Large intestine (tissue), 3 donors: ENCODE data around the gene PNPLA7. TPM values are rescaled to one million over a fixed set of nuclear protein-coding genes. Genes with fewer than 3 reads are reported as not detected.
"Not testable (repeated sequence)": the region's sequence is repeated elsewhere in the genome, so short reads cannot be mapped to it uniquely, and the experiment has no call there.

Experiments used
- DNase-seq, 2 donors: peaks; one replicate each; pipeline versions ENCODE4 v3.0.0 to v3.0.0-alpha.2; 2013
- H3K27ac ChIP-seq: one replicate; pipeline ENCODE4 v1.5.1; 2013; ENCODE audit warnings: low read length
- H3K27me3 ChIP-seq: 2 replicates; pipeline ENCODE4 v1.6.1; 2013; ENCODE audit warnings: low read length; ENCODE audit not compliant: control insufficient read depth, insufficient read depth
- H3K36me3 ChIP-seq: 2 replicates; pipeline ENCODE4 v1.6.1; 2013; ENCODE audit warnings: low read length; ENCODE audit not compliant: control insufficient read depth, insufficient read depth
- H3K4me1 ChIP-seq: one replicate; pipeline ENCODE4 v1.6.1; 2013; ENCODE audit warnings: low read length; ENCODE audit not compliant: control insufficient read depth, insufficient read depth
- H3K4me3 ChIP-seq: one replicate; pipeline ENCODE4 v1.5.1; 2013; ENCODE audit warnings: low read length
- H3K9me3 ChIP-seq: one replicate; pipeline ENCODE4 v1.6.1; 2013; ENCODE audit warnings: mild to moderate bottlenecking, low read depth, low read length, moderate library complexity; ENCODE audit not compliant: control insufficient read depth
- WGBS: methylation state at CpG from one replicate; pipeline ENCODE4 v1.1.5; 2013; ENCODE audit warnings: low lambda C conversion rate; ENCODE audit not compliant: insufficient coverage; 5-methylcytosine and 5-hydroxymethylcytosine counted together
- polyA plus RNA-seq: library from polyadenylated mRNA; unstranded; fragments of 120-200 nt; gene quantifications from one replicate; pipeline ENCODE4 v1.2.1, GENCODE V29; 2013

Gene PNPLA7
- polyA plus RNA-seq, 1 donor: 7.2 TPM

GRCh38 chr9:137575716-137576411 lies 25.7 kb upstream of the PNPLA7 start:
- no peak overlapping the region for H3K27ac ChIP-seq
- DNase-seq: no peak
- no peak overlapping the region for H3K4me3 ChIP-seq
- WGBS: 100% methylated on average over 1 of the region's 12 CpGs
- H3K36me3 ChIP-seq: peaks cover 38% of the 10 kb centered on the region
- H3K4me1 ChIP-seq: peaks cover 16% of the 10 kb centered on the region
- no peaks in the 10 kb centered on the region for H3K9me3 ChIP-seq
- H3K27me3 ChIP-seq: no peaks in the 10 kb centered on the region

- no peak for DNase-seq
- Histone ChIP-seq H3K27me3 (no peaks in the 10 kb centered on the region), H3K4me3 (no peak overlapping the region), H3K4me1 (peaks cover 16% of the 10 kb centered on the region), H3K27ac (no peak overlapping the region), H3K9me3 (no peaks in the 10 kb centered on the region), H3K36me3 (peaks cover 42% of the 10 kb centered on the region)
- no CpG with 5 or more reads among the region's 9 CpGs for WGBS
These were observed 25.1 kb upstream of the PNPLA7 start for GRCh38 chr9:137575364-137575715.

- Histone ChIP-seq H3K4me3 (no peak overlapping the region), H3K27me3 (no peaks in the 10 kb centered on the region), H3K4me1 (peaks cover 13% of the 10 kb centered on the region), H3K36me3 (peaks cover 45% of the 10 kb centered on the region), H3K27ac (no peak overlapping the region), H3K9me3 (no peaks in the 10 kb centered on the region)
- no peak for DNase-seq
- no CpG with 5 or more reads among the region's 10 CpGs for WGBS
These were observed 24.0 kb upstream of the PNPLA7 start for GRCh38 chr9:137574192-137574591.

GRCh38 chr9:137570566-137570965 lies 20.4 kb upstream of the PNPLA7 start:
- no CpG with 5 or more reads among the region's 3 CpGs for WGBS
- DNase-seq: no peak
- no peaks in the 10 kb centered on the region for H3K27me3 ChIP-seq
- H3K4me3 ChIP-seq: no peak overlapping the region
- no peaks in the 10 kb centered on the region for H3K9me3 ChIP-seq
- no peaks in the 10 kb centered on the region for H3K4me1 ChIP-seq
- H3K36me3 ChIP-seq: peaks cover 35% of the 10 kb centered on the region
- no peak overlapping the region for H3K27ac ChIP-seq

GRCh38 chr9:137569609-137570203 lies 19.5 kb upstream of the PNPLA7 start:
- Histone ChIP-seq H3K36me3 (peaks cover 30% of the 10 kb centered on the region), H3K27me3 (no peaks in the 10 kb centered on the region), H3K27ac (no peak overlapping the region), H3K9me3 (no peaks in the 10 kb centered on the region), H3K4me1 (no peaks in the 10 kb centered on the region), H3K4me3 (no peak overlapping the region)
- 93% methylated on average over 3 of the region's 5 CpGs for WGBS
- DNase-seq: no peak

- H3K27me3 ChIP-seq, H3K4me1 ChIP-seq, H3K27ac ChIP-seq, H3K4me3 ChIP-seq, DNase-seq, H3K9me3 ChIP-seq: not testable (repeated sequence)
- WGBS: no CpG with 5 or more reads among the region's 5 CpGs
- peaks cover 34% of the 10 kb centered on the region for H3K36me3 ChIP-seq
These were observed 18.2 kb upstream of the PNPLA7 start for GRCh38 chr9:137568445-137568844.

GRCh38 chr9:137564817-137565411 lies 14.7 kb upstream of the PNPLA7 start:
- Histone ChIP-seq H3K27ac (no peak overlapping the region), H3K4me3 (no peak overlapping the region), H3K4me1 (no peaks in the 10 kb centered on the region), H3K36me3 (peaks cover 29% of the 10 kb centered on the region), H3K9me3 (no peaks in the 10 kb centered on the region), H3K27me3 (no peaks in the 10 kb centered on the region)
- DNase-seq: no peak
- no CpG with 5 or more reads among the region's 18 CpGs for WGBS

GRCh38 chr9:137564134-137564533 lies 13.9 kb upstream of the PNPLA7 start:
- no peaks in the 10 kb centered on the region for H3K9me3 ChIP-seq
- WGBS: no CpG with 5 or more reads among the region's 10 CpGs
- H3K36me3 ChIP-seq: peaks cover 32% of the 10 kb centered on the region
- no peak overlapping the region for H3K27ac ChIP-seq
- no peak overlapping the region for H3K4me3 ChIP-seq
- DNase-seq: no peak
- no peaks in the 10 kb centered on the region for H3K4me1 ChIP-seq
- no peaks in the 10 kb centered on the region for H3K27me3 ChIP-seq

- no peak for DNase-seq
- Histone ChIP-seq H3K36me3 (peaks cover 43% of the 10 kb centered on the region), H3K4me3 (no peak overlapping the region), H3K9me3 (no peaks in the 10 kb centered on the region), H3K27me3 (no peaks in the 10 kb centered on the region), H3K27ac (no peak overlapping the region), H3K4me1 (peaks cover 4% of the 10 kb centered on the region)
- WGBS: no CpG with 5 or more reads among the region's 4 CpGs
These were observed 7.9 kb upstream of the PNPLA7 start for GRCh38 chr9:137558127-137558526.

- Histone ChIP-seq H3K4me1 (peaks cover 10% of the 10 kb centered on the region), H3K4me3 (no peak overlapping the region), H3K27ac (no peak overlapping the region), H3K27me3 (no peaks in the 10 kb centered on the region), H3K9me3 (no peaks in the 10 kb centered on the region), H3K36me3 (peaks cover 39% of the 10 kb centered on the region)
- DNase-seq: peak in 1 of 2 donors; percentile 41
- WGBS: no CpG with 5 or more reads among the region's 24 CpGs
These were observed 6.1 kb upstream of the PNPLA7 start for GRCh38 chr9:137556069-137556838.
